ENCODE measurements around the gene LMNTD2.

LMNTD2 gene

DNA sequence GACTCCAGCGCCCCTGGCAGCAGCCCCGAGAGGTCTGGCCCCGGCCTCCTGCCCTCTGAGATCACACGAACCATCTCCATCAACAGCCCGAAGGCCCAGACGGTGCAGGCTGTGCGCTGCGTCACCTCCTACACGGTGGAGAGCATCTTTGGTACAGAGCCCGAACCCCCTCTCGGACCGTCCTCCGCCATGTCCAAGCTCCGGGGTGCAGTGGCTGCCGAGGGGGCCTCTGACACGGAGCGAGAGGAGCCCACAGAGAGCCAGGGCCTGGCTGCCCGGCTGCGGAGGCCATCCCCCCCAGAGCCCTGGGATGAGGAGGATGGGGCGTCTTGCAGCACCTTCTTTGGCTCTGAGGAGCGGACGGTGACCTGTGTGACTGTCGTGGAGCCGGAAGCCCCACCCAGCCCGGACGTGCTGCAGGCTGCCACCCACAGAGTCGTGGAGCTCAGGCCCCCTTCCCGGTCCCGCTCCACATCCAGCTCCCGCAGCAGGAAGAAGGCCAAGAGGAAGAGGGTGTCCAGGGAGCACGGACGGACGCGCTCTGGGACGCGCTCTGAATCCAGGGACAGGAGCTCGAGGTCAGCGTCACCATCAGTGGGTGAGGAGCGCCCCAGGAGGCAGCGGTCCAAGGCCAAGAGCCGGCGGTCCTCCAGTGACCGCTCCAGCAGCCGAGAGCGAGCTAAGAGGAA is 47.6 kb upstream of the LMNTD2 start:
- H3K4me2 ChIP-seq (ENCODE audit: low read length), result no peak overlapping the region
- no peaks in the 10 kb centered on the region; the same call in 1 of the 2 replicates for H3K79me2 ChIP-seq (ENCODE audit: control insufficient read depth, low read length)
- H4K20me1 ChIP-seq (ENCODE audit: control insufficient read depth, insufficient read depth, low read depth, low read length), result peaks cover 5% of the 10 kb centered on the region
- no peaks in the 10 kb centered on the region for H3K9me2 ChIP-seq (replicated peaks; ENCODE audit: control insufficient read depth, low read length)
- H3K9me3 ChIP-seq (ENCODE audit: control insufficient read depth, insufficient read depth, low read length), result no peaks in the 10 kb centered on the region
- peaks cover 93% of the 10 kb centered on the region for H3K36me3 ChIP-seq (ENCODE audit: control insufficient read depth, low read length)
- H3K27ac ChIP-seq (ENCODE audit: low read depth, low read length), result no peak overlapping the region
- TF ChIP-seq CTCF (IDR thresholded peaks at IDR 0.05; ENCODE audit: low read depth, low read length, poor library complexity, severe bottlenecking) (no peak), EZH2phosphoT487 (IDR thresholded peaks at IDR 0.05; ENCODE audit: borderline replicate concordance, low read length) (no peak)
- H3K4me3 ChIP-seq (ENCODE audit: low read length), result no peak overlapping the region
- H3K4me1 ChIP-seq (ENCODE audit: control insufficient read depth, low read length), result peaks cover 1% of the 10 kb centered on the region; the same call in 1 of the 2 replicates
- no peaks in the 10 kb centered on the region for H3K27me3 ChIP-seq (ENCODE audit: control insufficient read depth, low read length)
- H3F3A ChIP-seq (ENCODE audit: control insufficient read depth, insufficient read depth), result peaks cover 6% of the 10 kb centered on the region; the same call in 1 of the 2 replicates

DNA sequence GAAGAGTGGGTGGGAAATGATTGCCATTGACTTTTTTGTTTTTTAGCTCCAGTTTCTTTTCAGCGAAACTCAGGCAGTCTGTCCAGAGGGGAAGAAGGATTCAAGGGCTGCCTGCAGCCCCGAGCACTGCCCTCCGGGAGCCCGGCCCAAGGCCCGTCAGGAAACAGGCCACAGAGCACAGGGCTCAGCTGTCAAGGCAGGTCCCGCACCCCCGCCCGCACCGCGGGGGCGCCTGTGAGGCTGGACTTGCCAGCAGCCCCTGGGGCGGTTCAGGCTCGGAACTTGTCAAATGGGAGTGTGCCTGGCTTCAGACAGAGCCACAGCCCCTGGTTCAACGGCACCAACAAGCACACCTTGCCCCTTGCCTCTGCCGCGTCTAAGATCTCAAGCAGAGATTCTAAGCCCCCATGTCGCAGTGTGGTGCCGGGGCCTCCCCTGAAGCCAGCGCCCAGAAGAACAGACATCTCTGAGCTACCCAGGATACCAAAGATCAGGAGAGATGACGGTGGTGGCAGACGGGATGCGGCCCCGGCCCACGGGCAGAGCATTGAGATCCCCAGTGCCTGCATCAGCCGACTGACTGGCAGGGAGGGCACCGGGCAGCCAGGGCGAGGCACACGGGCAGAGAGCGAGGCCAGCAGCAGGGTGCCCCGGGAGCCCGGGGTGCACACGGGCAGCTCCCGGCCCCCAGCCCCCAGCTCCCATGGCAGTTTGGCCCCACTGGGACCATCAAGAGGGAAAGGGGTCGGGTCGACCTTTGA is 46.7 kb upstream of the LMNTD2 start:
- Histone ChIP-seq H3K4me2 (ENCODE audit: low read length) (no peak overlapping the region), H3K4me3 (ENCODE audit: low read length) (no peak overlapping the region), H3K4me1 (ENCODE audit: control insufficient read depth, low read length) (no peaks in the 10 kb centered on the region), H3K9me3 (ENCODE audit: control insufficient read depth, insufficient read depth, low read length) (no peaks in the 10 kb centered on the region), H3K79me2 (ENCODE audit: control insufficient read depth, low read length) (no peaks in the 10 kb centered on the region), H3K36me3 (ENCODE audit: control insufficient read depth, low read length) (peaks cover 90% of the 10 kb centered on the region), H4K20me1 (ENCODE audit: control insufficient read depth, insufficient read depth, low read depth, low read length) (0 out of 2 replicates have a peak, but pooled peaks cover 2% of the 10 kb centered on the region), H3K9me2 (replicated peaks; ENCODE audit: control insufficient read depth, low read length) (no peaks in the 10 kb centered on the region), H3K27me3 (ENCODE audit: control insufficient read depth, low read length) (no peaks in the 10 kb centered on the region), H3K27ac (ENCODE audit: low read depth, low read length) (no peak overlapping the region), H3F3A (ENCODE audit: control insufficient read depth, insufficient read depth) (peaks cover 4% of the 10 kb centered on the region; the same call in 1 of the 2 replicates)
- no peak for TF ChIP-seq CTCF (IDR thresholded peaks at IDR 0.05; ENCODE audit: low read depth, low read length, poor library complexity, severe bottlenecking)
- TF ChIP-seq EZH2phosphoT487 (IDR thresholded peaks at IDR 0.05; ENCODE audit: borderline replicate concordance, low read length), result no peak

- Histone ChIP-seq H4K20me1 (ENCODE audit: control insufficient read depth, insufficient read depth, low read depth, low read length) (0 out of 2 replicates have a peak, but pooled peaks cover 2% of the 10 kb centered on the region), H3K27ac (ENCODE audit: low read depth, low read length) (no peak overlapping the region), H3K9me2 (replicated peaks; ENCODE audit: control insufficient read depth, low read length) (no peaks in the 10 kb centered on the region), H3K36me3 (ENCODE audit: control insufficient read depth, low read length) (peaks cover 91% of the 10 kb centered on the region), H3K27me3 (ENCODE audit: control insufficient read depth, low read length) (no peaks in the 10 kb centered on the region), H3K9me3 (ENCODE audit: control insufficient read depth, insufficient read depth, low read length) (no peaks in the 10 kb centered on the region), H3K4me2 (ENCODE audit: low read length) (no peak overlapping the region), H3F3A (ENCODE audit: control insufficient read depth, insufficient read depth) (no peaks in the 10 kb centered on the region), H3K4me3 (ENCODE audit: low read length) (no peak overlapping the region), H3K79me2 (ENCODE audit: control insufficient read depth, low read length) (no peaks in the 10 kb centered on the region), H3K4me1 (ENCODE audit: control insufficient read depth, low read length) (no peaks in the 10 kb centered on the region)
- TF ChIP-seq CTCF (IDR thresholded peaks at IDR 0.05; ENCODE audit: low read depth, low read length, poor library complexity, severe bottlenecking) (no peak), EZH2phosphoT487 (IDR thresholded peaks at IDR 0.05; ENCODE audit: borderline replicate concordance, low read length) (no peak)
Observed at GRCh38 chr11:606245-606644, 45.7 kb upstream of the LMNTD2 start.

All from DOHH2 (cell line).